Vagina (tissue), 2 donors: ENCODE results near the gene CD79A.

Source experiments
- POLR2A ChIP-seq, 2 donors: fragments of 450-650 bp; IDR thresholded peaks; one replicate each; pipeline ENCODE4 v1.6.1; 2017; ENCODE audit warnings: antibody characterized with exemption in 2 of 2, mild to moderate bottlenecking in 2 of 2, moderate library complexity in 2 of 2
- POLR2AphosphoS5 ChIP-seq, 2 donors: sonication (generic); formaldehyde crosslinking; IDR thresholded peaks; one replicate each; pipeline ENCODE4 v1.9.0; 2017; ENCODE audit warnings: antibody characterized with exemption in 2 of 2, mild to moderate bottlenecking in 2 of 2, low read depth in 1 of 2; ENCODE audit not compliant: insufficient read depth in 1 of 2
- TF ChIP-seq, protein P1 (sequence below), 3 experiments: fragments of 450-650 bp in 2 of 3; fragments of 200-600 bp in 1 of 3; sonication (generic) in 1 of 3; IDR thresholded peaks; one replicate each; pipeline ENCODE4 v1.5.1; 2017 to 2019; ENCODE audit warnings: antibody characterized with exemption in 3 of 3, mild to moderate bottlenecking in 2 of 3, moderate library complexity in 2 of 3

DNA sequence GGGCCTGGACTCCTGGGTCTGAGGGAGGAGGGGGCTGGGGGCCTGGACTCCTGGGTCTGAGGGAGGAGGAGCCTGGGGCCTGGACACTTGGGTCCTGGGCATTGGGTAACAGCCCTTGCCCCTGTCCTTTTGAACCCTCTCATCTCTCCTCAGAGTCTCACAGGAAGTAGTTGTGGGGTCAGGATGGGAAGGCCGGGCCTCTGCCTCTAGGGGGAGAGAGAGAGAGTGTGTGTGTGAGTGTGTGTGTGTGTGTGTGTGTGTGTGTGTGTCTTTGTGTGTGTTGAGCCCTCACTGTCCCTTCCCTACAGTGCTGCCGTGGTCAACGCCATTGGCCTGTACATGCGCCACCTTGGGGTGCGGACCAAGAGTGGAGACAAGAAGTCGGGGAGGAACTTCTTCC lies 16.8 kb downstream of the CD79A start:
- TF ChIP-seq, protein P1, sequence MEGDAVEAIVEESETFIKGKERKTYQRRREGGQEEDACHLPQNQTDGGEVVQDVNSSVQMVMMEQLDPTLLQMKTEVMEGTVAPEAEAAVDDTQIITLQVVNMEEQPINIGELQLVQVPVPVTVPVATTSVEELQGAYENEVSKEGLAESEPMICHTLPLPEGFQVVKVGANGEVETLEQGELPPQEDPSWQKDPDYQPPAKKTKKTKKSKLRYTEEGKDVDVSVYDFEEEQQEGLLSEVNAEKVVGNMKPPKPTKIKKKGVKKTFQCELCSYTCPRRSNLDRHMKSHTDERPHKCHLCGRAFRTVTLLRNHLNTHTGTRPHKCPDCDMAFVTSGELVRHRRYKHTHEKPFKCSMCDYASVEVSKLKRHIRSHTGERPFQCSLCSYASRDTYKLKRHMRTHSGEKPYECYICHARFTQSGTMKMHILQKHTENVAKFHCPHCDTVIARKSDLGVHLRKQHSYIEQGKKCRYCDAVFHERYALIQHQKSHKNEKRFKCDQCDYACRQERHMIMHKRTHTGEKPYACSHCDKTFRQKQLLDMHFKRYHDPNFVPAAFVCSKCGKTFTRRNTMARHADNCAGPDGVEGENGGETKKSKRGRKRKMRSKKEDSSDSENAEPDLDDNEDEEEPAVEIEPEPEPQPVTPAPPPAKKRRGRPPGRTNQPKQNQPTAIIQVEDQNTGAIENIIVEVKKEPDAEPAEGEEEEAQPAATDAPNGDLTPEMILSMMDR (IDR thresholded peaks at IDR 0.05): no peak
- TF ChIP-seq POLR2A (IDR thresholded peaks at IDR 0.05) (no peak), POLR2AphosphoS5 (IDR thresholded peaks at IDR 0.05; ENCODE audit: insufficient read depth in 1 of 2, low read depth in 1 of 2) (no peak)
